Activated naive CD8-positive, alpha-beta T cell treated with anti-CD3 and anti-CD28 coated beads, Interleukin-2, amount 50 U/mL, for 24 hours (primary cell): ENCODE measurements around the gene CYP4V2.
"Not testable (repeated sequence)": the region's sequence is repeated elsewhere in the genome, so short reads cannot be mapped to it uniquely, and the experiment has no call there.

ENCODE experiments used
- ATAC-seq: fragments of 150-1000 bp; cut with Tn5 transposase; one replicate; pipeline ENCODE4 v1.10.0; 2021
- DNase-seq: peaks from one replicate; pipeline ENCODE4 v3.0.0; 2021
- H3K27ac Mint-ChIP-seq: one replicate; pipeline ENCODE4 v1.8.0; 2021; ENCODE audit warnings: mild to moderate bottlenecking, mixed read lengths
- H3K27me3 Mint-ChIP-seq: one replicate; pipeline ENCODE4 v1.8.0; 2021; ENCODE audit warnings: mixed read lengths
- H3K36me3 Mint-ChIP-seq: one replicate; pipeline ENCODE4 v1.8.0; 2021; ENCODE audit warnings: low read depth, mixed read lengths
- H3K4me1 Mint-ChIP-seq: one replicate; pipeline ENCODE4 v1.8.0; 2021; ENCODE audit warnings: mixed read lengths
- H3K4me3 Mint-ChIP-seq: one replicate; pipeline ENCODE4 v1.8.0; 2021; ENCODE audit warnings: mild to moderate bottlenecking, moderate library complexity, mixed read lengths
- H3K9me3 Mint-ChIP-seq: one replicate; pipeline ENCODE4 v1.8.0; 2021; ENCODE audit warnings: mixed read lengths

Gene CYP4V2

GRCh38 chr4:186234367-186234766, 43.0 kb downstream of the CYP4V2 start:
- Mint-ChIP-seq H3K9me3 (peaks cover 4% of the 10 kb centered on the region), H3K36me3 (peaks cover 2% of the 10 kb centered on the region), H3K27me3 (no peaks in the 10 kb centered on the region), H3K4me1 (no peaks in the 10 kb centered on the region), H3K27ac (no peak overlapping the region), H3K4me3 (no peak overlapping the region)
- DNase-seq: no peak
- ATAC-seq: no peak

DNA sequence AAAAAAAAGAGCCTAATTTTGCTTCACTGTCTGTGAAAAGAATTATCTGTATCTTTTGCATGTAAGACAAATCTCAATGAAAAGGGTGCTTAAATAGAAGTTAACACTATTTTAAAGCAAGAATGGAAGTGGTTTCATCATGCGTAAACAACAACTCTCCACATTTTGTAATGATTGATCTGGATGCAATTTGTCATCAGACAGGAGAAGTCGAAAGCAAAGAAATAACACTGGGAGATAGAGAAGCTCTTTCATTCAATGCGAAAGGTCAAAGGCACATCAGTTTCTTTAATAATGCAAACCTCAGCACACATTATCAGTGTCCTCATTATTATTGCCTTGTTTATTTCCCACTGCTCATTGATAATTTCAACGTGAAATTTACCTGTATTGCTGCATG, 44.8 kb downstream of the CYP4V2 start:
- peaks cover 4% of the 10 kb centered on the region for H3K9me3 Mint-ChIP-seq
- H3K27ac Mint-ChIP-seq: no peak overlapping the region

DNA sequence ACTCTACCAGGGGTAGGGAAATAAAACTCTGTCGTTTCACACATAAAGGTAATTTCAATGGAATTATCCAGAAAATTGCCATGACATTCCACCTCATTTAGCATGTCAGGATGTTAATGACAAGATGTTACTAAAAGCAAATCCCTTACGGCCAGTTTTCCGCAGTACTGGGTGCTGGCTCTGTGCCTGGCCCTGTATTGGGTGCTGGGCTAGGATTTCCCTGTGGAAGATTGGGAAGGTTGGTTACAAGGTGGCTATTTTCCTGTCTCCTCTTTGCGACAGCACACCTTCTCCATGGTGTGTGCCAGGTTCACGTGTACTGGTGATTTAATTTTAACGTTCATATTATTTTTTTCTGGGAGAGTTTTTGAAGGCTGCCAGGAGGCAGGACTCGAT, 49.1 kb downstream of the CYP4V2 start:
- Mint-ChIP-seq H3K4me1 (no peaks in the 10 kb centered on the region), H3K27me3 (no peaks in the 10 kb centered on the region), H3K9me3 (peaks cover 4% of the 10 kb centered on the region), H3K4me3 (no peak overlapping the region), H3K36me3 (peaks cover 2% of the 10 kb centered on the region), H3K27ac (no peak overlapping the region)
- no peak for DNase-seq
- ATAC-seq: no peak

More for the DNA sequence above, 44.8 kb downstream of the CYP4V2 start:
- ATAC-seq (no peak), DNase-seq (no peak)
- Mint-ChIP-seq H3K36me3 (peaks cover 5% of the 10 kb centered on the region), H3K4me3 (no peak overlapping the region), H3K27me3 (no peaks in the 10 kb centered on the region), H3K4me1 (no peaks in the 10 kb centered on the region)

- Mint-ChIP-seq H3K27ac (no peak overlapping the region), H3K4me1 (no peaks in the 10 kb centered on the region), H3K4me3 (no peak overlapping the region), H3K9me3 (peaks cover 8% of the 10 kb centered on the region), H3K27me3 (no peaks in the 10 kb centered on the region), H3K36me3 (peaks cover 2% of the 10 kb centered on the region)
- no peak for DNase-seq
- no peak for ATAC-seq
Observed at GRCh38 chr4:186240848-186241491, 49.6 kb downstream of the CYP4V2 start.

GRCh38 chr4:186241616-186242015, 50.2 kb downstream of the CYP4V2 start:
- no peaks in the 10 kb centered on the region for H3K27me3 Mint-ChIP-seq
- H3K4me3 Mint-ChIP-seq: no peak overlapping the region
- peaks cover 6% of the 10 kb centered on the region for H3K9me3 Mint-ChIP-seq
- no peak overlapping the region for H3K27ac Mint-ChIP-seq
- ATAC-seq (no peak), DNase-seq (no peak)
- H3K4me1 Mint-ChIP-seq: no peaks in the 10 kb centered on the region
- H3K36me3 Mint-ChIP-seq: peaks cover 2% of the 10 kb centered on the region

DNA sequence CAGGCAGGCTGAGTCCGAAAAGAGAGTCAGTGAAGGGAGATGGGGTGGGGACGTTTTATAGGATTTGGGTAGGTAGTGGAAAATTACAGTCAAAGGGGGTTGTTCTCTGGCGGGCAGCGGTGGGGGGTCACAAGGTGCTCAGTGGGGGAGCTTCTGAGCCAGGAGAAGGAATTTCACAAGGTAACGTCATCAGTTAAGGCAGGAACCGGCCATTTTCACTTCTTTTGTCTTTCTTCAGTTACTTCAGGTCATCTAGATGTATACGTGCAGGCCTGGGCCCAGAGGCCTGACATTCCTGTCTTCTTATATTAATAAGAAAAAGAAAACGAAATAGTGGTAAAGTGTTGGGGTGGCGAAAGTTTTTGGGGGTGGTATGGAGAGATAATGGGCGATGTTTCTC, 50.7 kb downstream of the CYP4V2 start:
- not testable (repeated sequence) for H3K4me1 Mint-ChIP-seq, H3K9me3 Mint-ChIP-seq, H3K36me3 Mint-ChIP-seq, ATAC-seq, H3K27ac Mint-ChIP-seq, H3K4me3 Mint-ChIP-seq, H3K27me3 Mint-ChIP-seq, DNase-seq

GRCh38 chr4:186243331-186243730, 52.0 kb downstream of the CYP4V2 start:
- Mint-ChIP-seq H3K4me3 (no peak overlapping the region), H3K36me3 (peaks cover 2% of the 10 kb centered on the region), H3K9me3 (peaks cover 6% of the 10 kb centered on the region), H3K27me3 (no peaks in the 10 kb centered on the region), H3K27ac (no peak overlapping the region), H3K4me1 (no peaks in the 10 kb centered on the region)
- DNase-seq (no peak), ATAC-seq (no peak)

GRCh38 chr4:186244835-186245234, 53.5 kb downstream of the CYP4V2 start:
- Mint-ChIP-seq H3K27me3 (no peaks in the 10 kb centered on the region), H3K4me1 (no peaks in the 10 kb centered on the region), H3K36me3 (peaks cover 2% of the 10 kb centered on the region), H3K9me3 (peaks cover 6% of the 10 kb centered on the region), H3K4me3 (no peak overlapping the region), H3K27ac (no peak overlapping the region)
- ATAC-seq (no peak), DNase-seq (no peak)

- H3K9me3 Mint-ChIP-seq, ATAC-seq, H3K4me1 Mint-ChIP-seq, H3K4me3 Mint-ChIP-seq, H3K36me3 Mint-ChIP-seq, H3K27ac Mint-ChIP-seq, DNase-seq, H3K27me3 Mint-ChIP-seq: not testable (repeated sequence)
Observed at GRCh38 chr4:186247062-186247752, 55.8 kb downstream of the CYP4V2 start.

DNA sequence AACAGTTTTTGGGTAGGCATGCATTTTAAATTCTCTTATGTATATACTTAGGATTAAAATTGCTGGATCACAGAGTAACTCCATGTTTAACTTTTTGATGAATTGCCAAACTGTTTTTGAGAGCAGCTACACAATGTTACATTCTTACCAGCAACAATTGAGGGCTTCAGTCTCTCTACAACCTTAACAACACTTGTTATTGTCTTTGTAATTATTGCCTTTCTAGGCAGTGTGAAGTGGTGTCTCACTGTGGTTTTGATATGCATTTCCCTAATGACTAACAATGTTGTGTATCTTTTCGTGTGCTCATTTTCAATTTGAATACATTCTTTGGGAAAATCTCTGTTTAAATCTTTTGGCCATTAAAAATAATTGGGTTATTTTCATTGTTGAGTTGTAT, 57.3 kb downstream of the CYP4V2 start:
- Mint-ChIP-seq H3K27ac (no peak overlapping the region), H3K4me3 (no peak overlapping the region), H3K4me1 (no peaks in the 10 kb centered on the region), H3K9me3 (peaks cover 6% of the 10 kb centered on the region), H3K36me3 (peaks cover 3% of the 10 kb centered on the region), H3K27me3 (no peaks in the 10 kb centered on the region)
- ATAC-seq (no peak), DNase-seq (no peak)

DNA sequence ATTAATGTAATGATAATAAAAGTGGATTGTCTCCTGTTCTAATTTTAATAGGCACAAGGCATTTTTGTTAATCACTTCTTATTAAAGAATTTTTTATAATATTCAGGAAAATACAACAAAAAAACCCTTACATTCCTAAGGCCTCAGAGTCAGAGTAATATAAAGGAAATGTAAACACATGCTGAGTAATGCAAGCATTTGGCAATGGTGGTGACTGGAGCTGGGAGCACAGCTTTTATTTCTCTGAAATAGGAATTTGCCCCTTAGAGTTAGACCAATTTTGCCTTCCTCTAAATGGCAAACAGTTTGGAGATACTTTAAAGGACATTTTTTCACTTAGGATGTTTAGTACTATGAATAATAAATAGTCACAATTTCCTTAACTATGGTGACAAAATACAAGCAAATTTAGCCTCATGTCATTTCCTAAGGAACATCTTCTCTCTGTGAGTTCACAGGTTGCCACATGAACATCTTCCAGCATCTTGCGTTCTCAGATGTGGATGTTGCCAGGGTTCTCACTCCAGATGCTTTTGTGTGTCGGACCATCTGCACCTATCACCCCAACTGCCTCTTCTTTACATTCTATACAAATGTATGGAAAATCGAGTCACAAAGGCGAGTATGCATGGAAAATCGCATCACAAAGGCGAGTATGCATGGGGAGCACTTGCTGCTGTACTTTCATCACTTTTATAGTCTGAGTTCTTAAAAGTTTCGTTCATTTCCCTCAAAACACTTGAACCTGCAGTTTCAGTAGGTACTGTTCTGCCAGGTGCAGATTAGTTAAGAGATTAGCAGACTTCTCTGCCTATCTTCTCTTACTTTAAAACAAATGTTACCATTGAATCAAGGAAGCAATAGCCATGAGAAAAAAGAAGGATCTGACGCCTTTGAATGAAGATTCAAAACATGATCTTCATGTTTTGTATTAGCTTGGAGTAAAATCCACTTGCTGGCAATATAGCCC, 58.7 kb downstream of the CYP4V2 start:
- no peak overlapping the region for H3K4me3 Mint-ChIP-seq

GRCh38 chr4:186250760-186251159, 59.4 kb downstream of the CYP4V2 start:
- no peaks in the 10 kb centered on the region for H3K27me3 Mint-ChIP-seq
- no peaks in the 10 kb centered on the region for H3K4me1 Mint-ChIP-seq
- H3K36me3 Mint-ChIP-seq: peaks cover 3% of the 10 kb centered on the region
- ATAC-seq (no peak), DNase-seq (no peak)
- no peak overlapping the region for H3K4me3 Mint-ChIP-seq
- H3K27ac Mint-ChIP-seq: no peak overlapping the region
- peaks cover 4% of the 10 kb centered on the region for H3K9me3 Mint-ChIP-seq

More for the DNA sequence above, 58.7 kb downstream of the CYP4V2 start:
- no peaks in the 10 kb centered on the region for H3K27me3 Mint-ChIP-seq
- DNase-seq (no peak), ATAC-seq (no peak)
- H3K9me3 Mint-ChIP-seq: peaks cover 6% of the 10 kb centered on the region
- no peaks in the 10 kb centered on the region for H3K4me1 Mint-ChIP-seq
- no peak overlapping the region for H3K27ac Mint-ChIP-seq
- peaks cover 3% of the 10 kb centered on the region for H3K36me3 Mint-ChIP-seq

DNA sequence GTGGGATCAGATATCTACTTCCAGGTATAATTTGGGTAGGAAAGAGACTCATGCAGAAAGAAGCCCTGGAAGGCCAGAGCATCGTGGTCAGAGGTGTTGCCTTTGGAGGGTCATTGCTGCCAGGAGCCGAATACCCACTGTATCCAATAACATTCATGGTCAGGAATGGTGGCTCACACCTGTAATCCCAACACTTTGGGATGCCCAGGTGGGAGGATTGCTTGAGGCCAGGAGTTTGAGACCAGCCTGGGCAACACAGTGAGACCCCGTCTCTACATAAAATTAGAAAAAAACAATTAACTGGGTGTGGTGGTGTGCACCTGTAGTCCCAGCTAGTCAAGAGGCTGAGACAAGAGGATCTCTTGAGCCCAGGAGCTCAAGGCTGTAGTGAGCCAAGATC, 63.8 kb downstream of the CYP4V2 start:
- Mint-ChIP-seq H3K4me3 (no peak overlapping the region), H3K4me1 (no peaks in the 10 kb centered on the region), H3K27ac (no peak overlapping the region), H3K9me3 (no peaks in the 10 kb centered on the region), H3K27me3 (no peaks in the 10 kb centered on the region), H3K36me3 (peaks cover 3% of the 10 kb centered on the region)
- ATAC-seq (no peak), DNase-seq (no peak)

DNA sequence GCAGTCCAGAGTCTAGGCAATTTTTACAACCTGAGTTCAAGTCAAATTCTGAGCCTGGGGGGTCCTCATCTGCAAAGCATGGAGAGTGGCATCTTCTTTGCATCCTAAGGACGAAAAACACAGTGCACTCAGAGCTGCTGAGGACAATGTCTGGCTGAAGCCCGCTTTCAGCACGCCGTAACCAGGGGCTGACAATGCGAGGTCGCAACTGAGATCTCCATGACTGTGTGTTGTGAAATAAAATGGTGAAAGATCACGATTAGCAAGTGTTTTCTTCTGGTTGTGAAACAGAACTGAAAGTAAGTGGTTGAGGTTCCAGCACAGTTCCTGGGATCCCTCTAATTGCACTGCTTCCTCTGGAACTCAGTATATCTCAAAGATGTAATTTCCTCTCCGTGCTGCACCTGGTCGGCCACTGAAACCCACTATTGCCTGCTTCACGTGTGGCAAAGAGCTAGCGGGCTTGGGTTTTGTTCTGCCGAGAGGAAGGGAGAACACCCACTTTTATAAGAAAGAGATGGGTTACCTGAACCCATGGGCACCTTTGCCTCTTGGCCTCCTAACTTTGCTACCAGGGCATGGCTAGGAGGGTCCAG, 66.9 kb downstream of the CYP4V2 start:
- H3K4me3 Mint-ChIP-seq: no peak overlapping the region
- DNase-seq (no peak), ATAC-seq (no peak)
- no peaks in the 10 kb centered on the region for H3K4me1 Mint-ChIP-seq
- no peaks in the 10 kb centered on the region for H3K36me3 Mint-ChIP-seq
- H3K27ac Mint-ChIP-seq: no peak overlapping the region
- no peaks in the 10 kb centered on the region for H3K27me3 Mint-ChIP-seq
- no peaks in the 10 kb centered on the region for H3K9me3 Mint-ChIP-seq
